H1 (cell line): ENCODE measurements around the gene CYP51A1. TPM values are rescaled to one million over a fixed set of nuclear protein-coding genes. Genes with fewer than 3 reads are reported as not detected.

Source experiments
- CTCF ChIA-PET: fragments of 300-600 bp; sonication (Branson Sonifier 250); formaldehyde crosslinking; loops from one replicate; lab custom pipeline; 2021; ENCODE audit not compliant: partially characterized antibody; lab: Charles Lee
- POLR2A ChIA-PET: fragments of 300-600 bp; sonication (Branson Sonifier 250); formaldehyde crosslinking; loops from one replicate; lab custom pipeline; 2021; ENCODE audit warnings: inconsistent platforms; ENCODE audit not compliant: partially characterized antibody; lab: Charles Lee
- DNase-seq, 2 experiments: peaks; one replicate each; pipeline versions ENCODE4 v3.0.0 to v3.0.0-alpha.2; 2010 to 2022; ENCODE audit warnings: low spot score in 2 of 2, low read depth in 1 of 2, mixed read lengths in 1 of 2
- FAIRE-seq: peaks from 2 replicates; lab custom pipeline; 2011; peaks lifted over from hg19 to GRCh38; lab: Jason Lieb, UNC
- H2AFZ ChIP-seq: 2 replicates; pipeline ENCODE4 v1.8.1; 2012; ENCODE audit warnings: low read length, inconsistent platforms
- H2AK5ac ChIP-seq: 2 replicates; pipeline ENCODE4 v1.6.1; 2013; ENCODE audit warnings: low read depth, low read length
- H2BK120ac ChIP-seq: replicated peaks from 2 replicates; pipeline ENCODE3; 2013; ENCODE audit warnings: low read depth, low read length, inconsistent platforms
- H2BK12ac ChIP-seq: 2 replicates; pipeline ENCODE4 v1.6.1; 2013; ENCODE audit warnings: low read depth, low read length
- H2BK15ac ChIP-seq: 2 replicates; pipeline ENCODE4 v1.6.1; 2013; ENCODE audit warnings: low read length
- H2BK20ac ChIP-seq: 2 replicates; pipeline ENCODE4 v1.6.1; 2013; ENCODE audit warnings: low read length
- H2BK5ac ChIP-seq: 2 replicates; pipeline ENCODE4 v1.6.1; 2013; ENCODE audit warnings: low read depth, low read length
- H3K14ac ChIP-seq: 2 replicates; pipeline ENCODE4 v1.6.1; 2013; ENCODE audit warnings: inconsistent platforms; ENCODE audit not compliant: insufficient read length
- H3K18ac ChIP-seq: 2 replicates; pipeline ENCODE4 v1.6.1; 2013; ENCODE audit warnings: low read length; ENCODE audit errors: extremely low read depth
- H3K23ac ChIP-seq: 2 replicates; pipeline ENCODE4 v1.6.1; 2013; ENCODE audit warnings: inconsistent platforms; ENCODE audit not compliant: insufficient read length
- H3K23me2 ChIP-seq: 2 replicates; pipeline ENCODE4 v1.6.1; 2013; ENCODE audit warnings: low read depth, low read length
- H3K27ac ChIP-seq: 2 replicates; pipeline ENCODE4 v1.6.1; 2011; ENCODE audit warnings: low read depth, low read length, inconsistent platforms
- H3K27me3 ChIP-seq, 4 experiments: replicated peaks in 1 of 4; 1 replicate in 1 of 4; 2 replicates in 3 of 4; pipeline versions ENCODE4 v1.6.1 to v1.8.1; 2011 to 2013; ENCODE audit warnings: low read length in 3 of 4, mild to moderate bottlenecking in 3 of 4, inconsistent platforms in 2 of 4, mixed read lengths in 2 of 4, moderate library complexity in 1 of 4; ENCODE audit not compliant: control insufficient read depth in 3 of 4, insufficient read depth in 3 of 4; ENCODE audit errors: extremely low read depth in 1 of 4
- H3K36me3 ChIP-seq, 4 experiments: 2 replicates each; pipeline versions ENCODE4 v1.6.1 to v1.8.1; 2011 to 2013; ENCODE audit warnings: mild to moderate bottlenecking in 4 of 4, low read length in 3 of 4, moderate library complexity in 2 of 4, control low read depth in 1 of 4, inconsistent platforms in 1 of 4; ENCODE audit not compliant: insufficient read depth in 4 of 4, control insufficient read depth in 2 of 4
- H3K4ac ChIP-seq: replicated peaks from 2 replicates; pipeline ENCODE3; 2013; ENCODE audit warnings: low read length, low read depth, mixed read lengths, inconsistent platforms; ENCODE audit not compliant: insufficient read length
- H3K4me1 ChIP-seq, 4 experiments: replicated peaks in 1 of 4; 1 replicate in 1 of 4; 2 replicates in 3 of 4; pipeline versions ENCODE4 v1.6.1 to v1.8.1; 2011 to 2013; ENCODE audit warnings: low read length in 3 of 4, inconsistent platforms in 2 of 4, mixed read lengths in 1 of 4; ENCODE audit not compliant: insufficient read depth in 4 of 4, control insufficient read depth in 3 of 4
- H3K4me2 ChIP-seq, 2 experiments: 2 replicates each; pipeline versions ENCODE4 v1.6.1 to v1.8.1; 2011 to 2013; ENCODE audit warnings: low read depth in 2 of 2, low read length in 2 of 2, control low read depth in 1 of 2, inconsistent platforms in 1 of 2, mild to moderate bottlenecking in 1 of 2; ENCODE audit not compliant: insufficient read depth in 1 of 2
- H3K4me3 ChIP-seq, 4 experiments: fragments of 200-600, 300-600 bp in 1 of 4; sonication (generic), shearing (Covaris generic), sonication (Bioruptor Twin) in 1 of 4; 2 replicates each; pipeline versions ENCODE4 v1.5.1 to v1.8.1; 2011 to 2016; ENCODE audit warnings: low read length in 4 of 4, low read depth in 3 of 4, control low read depth in 2 of 4, inconsistent platforms in 2 of 4, mild to moderate bottlenecking in 2 of 4, mixed read lengths in 1 of 4, moderate library complexity in 1 of 4; ENCODE audit not compliant: insufficient read depth in 2 of 4; ENCODE audit errors: extremely low read depth in 1 of 4
- H3K56ac ChIP-seq: replicated peaks from 2 replicates; pipeline ENCODE3; 2013; ENCODE audit warnings: low read depth, mild to moderate bottlenecking, mixed read lengths, low read length, inconsistent platforms; ENCODE audit not compliant: insufficient read length
- H3K79me1 ChIP-seq: 2 replicates; pipeline ENCODE4 v1.6.1; 2013; ENCODE audit warnings: low read depth, low read length, control low read depth
- H3K79me2 ChIP-seq, 2 experiments: 2 replicates each; pipeline versions ENCODE4 v1.6.1 to v1.8.1; 2012 to 2013; ENCODE audit warnings: low read length in 2 of 2, mild to moderate bottlenecking in 2 of 2, inconsistent platforms in 1 of 2; ENCODE audit not compliant: insufficient read depth in 2 of 2, control insufficient read depth in 1 of 2
- H3K9ac ChIP-seq, 4 experiments: replicated peaks in 1 of 4; 1 replicate in 1 of 4; 2 replicates in 3 of 4; pipeline versions ENCODE4 v1.6.1 to v1.8.1; 2011 to 2013; ENCODE audit warnings: low read depth in 3 of 4, low read length in 3 of 4, control low read depth in 2 of 4, mild to moderate bottlenecking in 2 of 4, moderate library complexity in 2 of 4, inconsistent platforms in 1 of 4; ENCODE audit errors: extremely low read depth in 1 of 4
- H3K9me3 ChIP-seq, 2 experiments: 2 replicates each; pipeline versions ENCODE4 v1.6.1 to v1.8.1; 2012 to 2013; ENCODE audit warnings: mild to moderate bottlenecking in 2 of 2, moderate library complexity in 2 of 2, control low read depth in 1 of 2, inconsistent platforms in 1 of 2, low read depth in 1 of 2, low read length in 1 of 2, mixed read lengths in 1 of 2; ENCODE audit not compliant: insufficient read depth in 2 of 2
- H4K20me1 ChIP-seq, 2 experiments: replicated peaks in 1 of 2; 2 replicates each; pipeline versions ENCODE3 to v1.8.1; 2011 to 2013; ENCODE audit warnings: inconsistent platforms in 2 of 2, low read length in 2 of 2, mild to moderate bottlenecking in 1 of 2; ENCODE audit not compliant: insufficient read depth in 2 of 2, control insufficient read depth in 1 of 2
- H4K5ac ChIP-seq: 2 replicates; pipeline ENCODE4 v1.6.1; 2013; ENCODE audit warnings: low read length, low read depth, mixed read lengths, inconsistent platforms; ENCODE audit not compliant: insufficient read length
- H4K8ac ChIP-seq: 2 replicates; pipeline ENCODE4 v1.8.0; 2013; ENCODE audit warnings: mild to moderate bottlenecking, moderate library complexity, low read length, inconsistent platforms; ENCODE audit not compliant: insufficient read depth; ENCODE audit errors: extremely low read depth
- H4K91ac ChIP-seq: replicated peaks from 2 replicates; pipeline ENCODE3; 2013; ENCODE audit warnings: low read length, mixed read lengths, inconsistent platforms; ENCODE audit not compliant: insufficient read length
- CTCF ChIP-seq, 3 experiments: IDR thresholded peaks; 1 replicate in 2 of 3; 2 replicates in 1 of 3; pipeline versions ENCODE4 v1.5.1 to v1.6.1; 2011; ENCODE audit warnings: low read length in 3 of 3, mild to moderate bottlenecking in 3 of 3, inconsistent platforms in 2 of 3, low read depth in 1 of 3, moderate library complexity in 1 of 3; ENCODE audit not compliant: insufficient read depth in 1 of 3; ENCODE audit errors: control extremely low read depth in 1 of 3
- E2F6 ChIP-seq: IDR thresholded peaks from 2 replicates; pipeline ENCODE4 v1.6.1; 2012; ENCODE audit warnings: inconsistent platforms
- NRF1 ChIP-seq: IDR thresholded peaks from 2 replicates; pipeline ENCODE4 v1.6.1; 2011; ENCODE audit warnings: mild to moderate bottlenecking, low read depth, low read length, improper control_type of control experiment
- RFX5 ChIP-seq: IDR thresholded peaks from 2 replicates; pipeline ENCODE4 v1.6.1; 2011; ENCODE audit warnings: low read depth, low read length, improper control_type of control experiment, borderline replicate concordance
- SIN3A ChIP-seq, 2 experiments: IDR thresholded peaks in 1 of 2; conservative IDR thresholded peaks in 1 of 2; 2 replicates each; pipeline ENCODE4 v1.6.1; 2011 to 2012; ENCODE audit warnings: low read length in 2 of 2, improper control_type of control experiment in 1 of 2, low read depth in 1 of 2, mild to moderate bottlenecking in 1 of 2
- USF2 ChIP-seq: IDR thresholded peaks from 2 replicates; pipeline ENCODE4 v1.6.1; 2011; ENCODE audit warnings: low read length, improper control_type of control experiment
- polyA plus RNA-seq, 7 experiments: library from polyadenylated mRNA; depleted of rRNA in 3 of 7; stranded (reverse) in 5 of 7; unstranded in 2 of 7; fragments of >200 nt in 5 of 7; fragments of 200-250 nt in 2 of 7; gene quantifications; 1 replicate in 5 of 7; 2 replicates in 1 of 7; 4 replicates in 1 of 7; pipeline versions ENCODE4 v1.2.1 to v1.2.3, GENCODE V29; 2011 to 2013; ENCODE audit warnings: missing spikeins in 2 of 7, mixed read lengths in 2 of 7
- total RNA-seq: library from RNA; stranded (reverse); fragmentation: NEBNext Ultra II Directional; extraction: Animal tissue kit (Norgen Biotek cat#: 25700); gene quantifications from 2 replicates; pipeline ENCODE4 v1.2.1, GENCODE V29; 2021

CYP51A1 gene
- total and polyA plus RNA-seq, 2 of the 8 experiments (the other 6 are each of a cell fraction or from before 2014, with no cell fraction given) = 9.8 to 111 TPM

- Histone ChIP-seq H2BK20ac (no peak overlapping the region), H3K79me2 (no peaks in the 10 kb centered on the region), H3K4me2 (no peak overlapping the region), H3K79me1 (no peaks in the 10 kb centered on the region), H3K9ac (no peak overlapping the region), H3K56ac (no peak overlapping the region), H2AK5ac (no peak overlapping the region), H3K27ac (no peak overlapping the region), H3K14ac (no peak overlapping the region), H2BK12ac (no peak overlapping the region), H4K91ac (no peak overlapping the region), H3K36me3 (no peaks in the 10 kb centered on the region), H3K4ac (no peak overlapping the region), H3K27me3 (no peaks in the 10 kb centered on the region), H2BK120ac (no peak overlapping the region), H3K4me3 (no peak overlapping the region), H2BK5ac (no peak overlapping the region), H3K4me1 (no peaks in the 10 kb centered on the region), H2AFZ (no peak overlapping the region), H3K18ac (no peak overlapping the region), H3K9me3 (no peaks in the 10 kb centered on the region), H4K20me1 (no peaks in the 10 kb centered on the region), H3K23me2 (no peaks in the 10 kb centered on the region), H4K8ac (no peak overlapping the region), H2BK15ac (no peak overlapping the region), H3K23ac (no peak overlapping the region), H4K5ac (no peak overlapping the region)
- FAIRE-seq = no peak
- CTCF ChIA-PET = no interaction called here
- no peak for DNase-seq
- POLR2A ChIA-PET = no interaction called here
- TF ChIP-seq RFX5 (no peak), NRF1 (no peak), E2F6 (no peak), CTCF (IDR thresholded peaks at IDR 0.05; ENCODE audit: control extremely low read depth in 1 of 3, insufficient read depth in 1 of 3, low read depth in 1 of 3, low read length in 3 of 3) (no peak), SIN3A (conservative IDR thresholded peaks at IDR 0.05 in 1 of 2, IDR thresholded peaks at IDR 0.05 in 1 of 2; ENCODE audit: low read depth in 1 of 2, low read length in 2 of 2) (no peak), USF2 (no peak)
Measured at GRCh38 chr7:92156990-92157389, 22.7 kb upstream of the CYP51A1 start.
